Breast epithelium (tissue), 4 donors: Measurements from ENCODE around the gene ANKRD1. TPM values are rescaled to one million over a fixed set of nuclear protein-coding genes. Genes with fewer than 3 reads are reported as not detected.
"Not testable (repeated sequence)": the region's sequence is repeated elsewhere in the genome, so short reads cannot be mapped to it uniquely, and the experiment has no call there.

Source experiments
- DNase-seq, 2 donors: peaks; one replicate each; pipeline ENCODE4 v3.0.0-alpha.2; 2019; ENCODE audit warnings: low spot score in 2 of 2
- H3K27ac ChIP-seq, 2 donors: fragments of 200-600 bp; sonication (generic) in 1 of 2; one replicate each; pipeline ENCODE4 v1.5.1; 2016 to 2019; ENCODE audit warnings: mild to moderate bottlenecking in 1 of 2
- H3K27me3 ChIP-seq, 2 donors: fragments of 200-600 bp; sonication (generic) in 1 of 2; one replicate each; pipeline versions ENCODE4 v1.5.1 to v1.6.0; 2017 to 2019; ENCODE audit warnings: control low read depth in 1 of 2, mild to moderate bottlenecking in 1 of 2
- H3K36me3 ChIP-seq: fragments of 200-600 bp; one replicate; pipeline ENCODE4 v1.5.1; 2019
- H3K4me1 ChIP-seq, 2 donors: fragments of 200-600 bp; sonication (generic); one replicate each; pipeline ENCODE4 v1.5.1; 2016 to 2019; ENCODE audit warnings: control low read depth in 1 of 2
- H3K4me3 ChIP-seq, 3 donors: fragments of 200-600 bp; sonication (generic); 1 replicate in 2 of 3; 2 replicates in 1 of 3; pipeline ENCODE4 v1.5.1; 2016 to 2019; ENCODE audit warnings: mild to moderate bottlenecking in 3 of 3, moderate library complexity in 2 of 3
- H3K9me3 ChIP-seq, 2 donors: fragments of 200-600 bp; sonication (generic) in 1 of 2; one replicate each; pipeline ENCODE4 v1.5.1; 2016 to 2019; ENCODE audit warnings: control low read depth in 1 of 2
- CTCF ChIP-seq, 3 donors: fragments of 450-650 bp; IDR thresholded peaks; one replicate each; pipeline ENCODE4 v1.5.1; 2016 to 2017; ENCODE audit warnings: antibody characterized with exemption in 3 of 3, mild to moderate bottlenecking in 3 of 3, moderate library complexity in 3 of 3
- POLR2A ChIP-seq: fragments of 450-650 bp; IDR thresholded peaks from one replicate; pipeline ENCODE4 v1.6.1; 2016; ENCODE audit warnings: antibody characterized with exemption, mild to moderate bottlenecking, moderate library complexity
- POLR2AphosphoS5 ChIP-seq, 3 donors: sonication (generic); formaldehyde crosslinking; IDR thresholded peaks; one replicate each; pipeline ENCODE4 v1.6.1; 2017; ENCODE audit warnings: antibody characterized with exemption in 3 of 3
- intact Hi-C: fragments of 100-400 bp; cut with DNase I; formaldehyde crosslinking; loops from one replicate; pipeline ENCODE4 v1.15.1; 2023; ENCODE audit warnings: low total_unique reads
- total RNA-seq, 3 donors: library from RNA; depleted of rRNA; stranded (reverse); fragments of >200 nt; gene quantifications; one replicate each; pipeline ENCODE4 v1.1.0, GENCODE V29; 2016

Gene ANKRD1
- total RNA-seq, 3 donors from 2014 or later = 0.32 to 0.66 TPM; not detected in 1

- Histone ChIP-seq H3K9me3 (no peaks in the 10 kb centered on the region), H3K27me3 (no peaks in the 10 kb centered on the region), H3K27ac (peak overlapping the region; percentile 14 to 64), H3K36me3 (no peaks in the 10 kb centered on the region), H3K4me3 (no peak overlapping the region), H3K4me1 (no peaks in the 10 kb centered on the region)
- intact Hi-C loops = no loop called here
- TF ChIP-seq CTCF (IDR thresholded peaks at IDR 0.05) (peak; percentile 48 to 81 (median 75)), POLR2AphosphoS5 (IDR thresholded peaks at IDR 0.05) (no peak)
- peak in 1 of 2 donors; percentile 74 for DNase-seq
Observed at GRCh38 chr10:90911133-90912051, 9.5 kb downstream of the ANKRD1 start.

DNA sequence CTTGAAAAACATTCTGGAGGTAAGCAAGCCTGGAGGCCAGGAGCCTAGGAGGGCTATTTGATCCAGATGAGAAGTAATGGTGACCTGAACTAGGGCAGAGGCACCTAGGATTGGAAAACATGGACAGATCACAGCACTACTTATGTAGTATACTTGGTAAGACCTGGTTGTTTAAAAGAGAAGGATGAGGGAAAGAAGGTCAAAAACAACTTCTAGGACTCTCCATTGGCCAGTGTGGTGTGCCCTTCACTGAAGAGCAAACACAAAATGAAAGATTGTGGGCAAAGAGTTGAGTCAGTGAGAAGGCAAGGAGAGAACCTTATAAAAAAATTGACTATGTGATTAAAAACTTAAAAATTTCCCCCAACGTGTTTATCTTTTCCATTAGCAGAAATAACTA, 14.3 kb downstream of the ANKRD1 start:
- no peaks in the 10 kb centered on the region for H3K4me1 ChIP-seq
- no peak overlapping the region for H3K4me3 ChIP-seq
- H3K36me3 ChIP-seq = no peaks in the 10 kb centered on the region
- H3K27me3 ChIP-seq = no peaks in the 10 kb centered on the region
- intact Hi-C loops = no loop called here
- TF ChIP-seq POLR2AphosphoS5 (IDR thresholded peaks at IDR 0.05) (no peak), POLR2A (no peak), CTCF (IDR thresholded peaks at IDR 0.05) (no peak)
- DNase-seq = no peak
- H3K27ac ChIP-seq = no peak overlapping the region
- no peaks in the 10 kb centered on the region for H3K9me3 ChIP-seq

GRCh38 chr10:90905925-90906324, 15.0 kb downstream of the ANKRD1 start:
- Histone ChIP-seq H3K36me3 (no peaks in the 10 kb centered on the region), H3K4me1 (no peaks in the 10 kb centered on the region), H3K4me3 (no peak overlapping the region), H3K27me3 (no peaks in the 10 kb centered on the region), H3K9me3 (no peaks in the 10 kb centered on the region), H3K27ac (no peak overlapping the region)
- no peak for TF ChIP-seq POLR2AphosphoS5 (IDR thresholded peaks at IDR 0.05)
- no peak for TF ChIP-seq CTCF (IDR thresholded peaks at IDR 0.05)
- no peak for TF ChIP-seq POLR2A
- no peak for DNase-seq
- intact Hi-C loops = no loop called here

DNA sequence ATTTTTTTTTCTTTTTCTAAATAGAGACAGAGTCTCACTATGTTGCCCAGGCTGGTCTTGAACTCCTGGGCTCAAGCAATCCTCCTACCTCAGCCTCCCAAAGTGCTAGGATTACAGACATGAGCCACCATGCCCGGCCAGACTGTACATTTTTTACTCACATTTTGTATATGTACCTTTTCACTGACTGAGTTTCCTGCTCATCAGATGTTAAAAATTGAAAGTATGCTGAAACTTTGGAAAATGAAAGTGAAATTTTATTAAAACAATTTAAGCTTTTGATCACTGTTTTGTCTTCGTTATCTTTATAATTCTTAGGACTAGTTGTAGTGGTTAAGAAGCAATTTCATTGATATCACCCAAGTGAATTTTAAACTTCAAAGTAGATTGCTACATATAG, 24.0 kb downstream of the ANKRD1 start:
- H3K27me3 ChIP-seq, H3K4me3 ChIP-seq, H3K27ac ChIP-seq, H3K36me3 ChIP-seq, DNase-seq, H3K9me3 ChIP-seq, H3K4me1 ChIP-seq, intact Hi-C loops: not testable (repeated sequence)

GRCh38 chr10:90893190-90893589, 27.7 kb downstream of the ANKRD1 start:
- Histone ChIP-seq H3K4me3 (no peak overlapping the region), H3K4me1 (no peaks in the 10 kb centered on the region), H3K27me3 (no peaks in the 10 kb centered on the region), H3K36me3 (peaks cover 6% of the 10 kb centered on the region), H3K27ac (no peak overlapping the region), H3K9me3 (no peaks in the 10 kb centered on the region)
- intact Hi-C loops = no loop called here
- no peak for TF ChIP-seq CTCF (IDR thresholded peaks at IDR 0.05)
- no peak for TF ChIP-seq POLR2A
- TF ChIP-seq POLR2AphosphoS5 (IDR thresholded peaks at IDR 0.05) = no peak
- DNase-seq = no peak
